Right lobe of liver (tissue), 6 donors: ENCODE data around the gene ISLR. TPM values are rescaled to one million over a fixed set of nuclear protein-coding genes. Genes with fewer than 3 reads are reported as not detected.

Experiments
- ATAC-seq, 4 donors: fragments of 200-7000 bp; cut with Tn5 transposase; one replicate each; pipeline ENCODE4 v1.9.1; 2020; ENCODE audit warnings: mild to moderate bottlenecking in 4 of 4, moderate library complexity in 4 of 4
- DNase-seq, 3 donors: peaks; one replicate each; pipeline ENCODE4 v3.0.0-alpha.2; 2020
- H3K27ac ChIP-seq, 3 donors: fragments of 200-600 bp; one replicate each; pipeline ENCODE4 v1.8.0; 2022
- H3K27me3 ChIP-seq, 2 donors: fragments of 200-600 bp; one replicate each; pipeline ENCODE4 v1.8.0; 2022
- H3K36me3 ChIP-seq, 4 donors: fragments of 200-600 bp; sonication (generic) in 1 of 4; one replicate each; pipeline versions ENCODE4 v1.5.1 to v1.8.0; 2017 to 2022; ENCODE audit warnings: control low read depth in 1 of 4
- H3K4me1 ChIP-seq, 4 donors: fragments of 200-600 bp; sonication (generic) in 1 of 4; one replicate each; pipeline versions ENCODE4 v1.5.1 to v1.8.0; 2017 to 2022; ENCODE audit warnings: control low read depth in 1 of 4
- H3K4me3 ChIP-seq, 3 donors: fragments of 200-600 bp; one replicate each; pipeline ENCODE4 v1.8.0; 2022
- H3K9me3 ChIP-seq, 4 donors: fragments of 200-600 bp; sonication (generic) in 1 of 4; one replicate each; pipeline versions ENCODE4 v1.5.1 to v1.8.0; 2017 to 2022; ENCODE audit warnings: control low read depth in 1 of 4
- POLR2A ChIP-seq: fragments of 450-650 bp; IDR thresholded peaks from one replicate; pipeline ENCODE4 v1.6.1; 2017; ENCODE audit warnings: antibody characterized with exemption, mild to moderate bottlenecking
- WGBS: methylation state at CpG from one replicate; pipeline ENCODE4 v1.1.6; 2018; ENCODE audit warnings: low coverage, low lambda C conversion rate; ENCODE audit not compliant: insufficient coverage; ENCODE audit errors: missing lambda C conversion rate; 5-methylcytosine and 5-hydroxymethylcytosine counted together
- intact Hi-C, 2 donors: fragments of 100-400 bp; cut with DNase I; formaldehyde crosslinking; loops; one replicate each; pipeline versions ENCODE4 v1.11.2 to v1.14.1; 2022
- total RNA-seq, 6 experiments: library from RNA; depleted of rRNA in 2 of 6; stranded (reverse); fragments of >200 nt in 2 of 6; fragmentation: NEBNext Ultra II Directional in 3 of 6; extraction: Animal tissue kit (Norgen Biotek cat#: 25700) in 3 of 6; gene quantifications; one replicate each; pipeline versions ENCODE4 v1.1.0 to v1.2.4, GENCODE V29; 2016 to 2023
- TF ChIP-seq, protein P1 (sequence below), 4 donors: fragments of 200-600 bp in 3 of 4; fragments of 450-650 bp in 1 of 4; IDR thresholded peaks; one replicate each; pipeline versions ENCODE4 v1.5.1 to v1.8.0; 2016 to 2022; ENCODE audit warnings: antibody characterized with exemption in 4 of 4, mild to moderate bottlenecking in 2 of 4
- donor health status: DM: no; HTN: yes; CAD: no.
- donor health status: DM: no; HTN: no; CAD: no.
- donor health status: DM: no; HTN: no; CAD: no.
- donor health status: DM: no; HTN: yes; CAD: no.
- donor health status: DM: no; HTN: yes; CAD: no.

ISLR gene
- total RNA-seq, 6 experiments from 2014 or later, result 1.5 to 9.9 (median 2.6) TPM

DNA sequence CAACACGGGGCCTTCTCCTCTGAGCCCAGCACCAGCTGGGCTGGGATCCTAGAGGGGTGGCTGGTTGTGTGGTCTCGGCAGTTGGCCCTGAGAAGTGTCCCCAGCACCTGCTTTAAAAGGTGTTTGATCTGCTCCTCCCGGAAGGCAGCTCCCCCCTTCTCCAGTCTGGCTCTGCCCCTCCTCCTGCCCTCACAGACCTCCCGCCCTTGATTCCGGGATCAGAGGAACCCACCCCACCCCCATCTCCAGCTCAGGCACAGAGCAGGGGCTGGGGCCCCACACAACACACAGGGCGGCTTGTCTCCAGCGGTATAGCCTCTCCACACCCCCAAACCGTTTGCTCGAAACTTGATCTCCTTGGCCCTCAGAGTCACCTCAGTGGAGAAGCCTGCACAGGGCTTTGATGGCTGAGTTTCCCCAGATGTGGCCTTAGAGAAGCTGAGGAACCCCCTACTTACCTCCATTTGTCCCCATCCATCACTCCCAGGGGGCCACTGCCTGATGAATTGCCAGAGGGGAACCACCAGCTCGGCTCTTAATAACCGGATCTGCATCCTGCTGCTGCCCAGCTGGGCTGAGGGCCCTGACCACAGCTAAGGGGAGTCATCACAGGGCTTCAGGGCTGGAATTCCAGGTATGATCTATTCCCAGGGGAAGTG is 35.5 kb downstream of the ISLR start:
- DNase-seq (no peak), ATAC-seq (no peak)
- no peak overlapping the region for H3K4me3 ChIP-seq
- no peaks in the 10 kb centered on the region for H3K27me3 ChIP-seq
- intact Hi-C loops, result no loop called here
- TF ChIP-seq, protein P1, sequence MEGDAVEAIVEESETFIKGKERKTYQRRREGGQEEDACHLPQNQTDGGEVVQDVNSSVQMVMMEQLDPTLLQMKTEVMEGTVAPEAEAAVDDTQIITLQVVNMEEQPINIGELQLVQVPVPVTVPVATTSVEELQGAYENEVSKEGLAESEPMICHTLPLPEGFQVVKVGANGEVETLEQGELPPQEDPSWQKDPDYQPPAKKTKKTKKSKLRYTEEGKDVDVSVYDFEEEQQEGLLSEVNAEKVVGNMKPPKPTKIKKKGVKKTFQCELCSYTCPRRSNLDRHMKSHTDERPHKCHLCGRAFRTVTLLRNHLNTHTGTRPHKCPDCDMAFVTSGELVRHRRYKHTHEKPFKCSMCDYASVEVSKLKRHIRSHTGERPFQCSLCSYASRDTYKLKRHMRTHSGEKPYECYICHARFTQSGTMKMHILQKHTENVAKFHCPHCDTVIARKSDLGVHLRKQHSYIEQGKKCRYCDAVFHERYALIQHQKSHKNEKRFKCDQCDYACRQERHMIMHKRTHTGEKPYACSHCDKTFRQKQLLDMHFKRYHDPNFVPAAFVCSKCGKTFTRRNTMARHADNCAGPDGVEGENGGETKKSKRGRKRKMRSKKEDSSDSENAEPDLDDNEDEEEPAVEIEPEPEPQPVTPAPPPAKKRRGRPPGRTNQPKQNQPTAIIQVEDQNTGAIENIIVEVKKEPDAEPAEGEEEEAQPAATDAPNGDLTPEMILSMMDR (IDR thresholded peaks at IDR 0.05), result no peak
- TF ChIP-seq POLR2A, result no peak
- H3K4me1 ChIP-seq, result no peaks in the 10 kb centered on the region
- H3K27ac ChIP-seq, result no peak overlapping the region
- WGBS, result 33% methylated on average over 10 of the region's 11 CpGs
- H3K36me3 ChIP-seq, result no peaks in the 10 kb centered on the region
- no peaks in the 10 kb centered on the region for H3K9me3 ChIP-seq

DNA sequence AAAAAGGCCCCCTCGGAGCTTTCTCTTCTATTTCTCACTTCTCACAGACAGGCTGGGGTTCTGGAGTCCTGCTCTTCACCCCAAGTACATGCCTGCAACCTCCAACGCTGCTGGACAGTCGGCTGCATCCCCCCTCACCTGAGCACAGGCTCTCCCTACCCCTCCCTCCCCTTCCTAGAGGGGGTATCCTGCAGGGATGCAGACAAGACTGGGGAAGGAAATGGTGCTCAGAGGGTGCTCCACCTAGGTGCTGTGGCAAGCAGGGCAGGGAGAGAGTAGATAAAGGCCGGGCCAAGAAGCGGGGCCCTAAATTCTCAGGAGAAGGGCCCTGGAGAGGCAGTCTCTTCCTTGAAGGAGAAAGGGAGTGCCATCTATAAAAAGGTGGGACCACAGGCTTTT is 36.0 kb downstream of the ISLR start:
- intact Hi-C loops, result no loop called here
- Histone ChIP-seq H3K36me3 (no peaks in the 10 kb centered on the region), H3K9me3 (no peaks in the 10 kb centered on the region), H3K4me1 (no peaks in the 10 kb centered on the region), H3K4me3 (no peak overlapping the region), H3K27ac (no peak overlapping the region), H3K27me3 (no peaks in the 10 kb centered on the region)
- 40% methylated on average over 4 of the region's 5 CpGs for WGBS
- TF ChIP-seq, protein P1 (IDR thresholded peaks at IDR 0.05), result no peak
- no peak for TF ChIP-seq POLR2A
- ATAC-seq (no peak), DNase-seq (no peak)

DNA sequence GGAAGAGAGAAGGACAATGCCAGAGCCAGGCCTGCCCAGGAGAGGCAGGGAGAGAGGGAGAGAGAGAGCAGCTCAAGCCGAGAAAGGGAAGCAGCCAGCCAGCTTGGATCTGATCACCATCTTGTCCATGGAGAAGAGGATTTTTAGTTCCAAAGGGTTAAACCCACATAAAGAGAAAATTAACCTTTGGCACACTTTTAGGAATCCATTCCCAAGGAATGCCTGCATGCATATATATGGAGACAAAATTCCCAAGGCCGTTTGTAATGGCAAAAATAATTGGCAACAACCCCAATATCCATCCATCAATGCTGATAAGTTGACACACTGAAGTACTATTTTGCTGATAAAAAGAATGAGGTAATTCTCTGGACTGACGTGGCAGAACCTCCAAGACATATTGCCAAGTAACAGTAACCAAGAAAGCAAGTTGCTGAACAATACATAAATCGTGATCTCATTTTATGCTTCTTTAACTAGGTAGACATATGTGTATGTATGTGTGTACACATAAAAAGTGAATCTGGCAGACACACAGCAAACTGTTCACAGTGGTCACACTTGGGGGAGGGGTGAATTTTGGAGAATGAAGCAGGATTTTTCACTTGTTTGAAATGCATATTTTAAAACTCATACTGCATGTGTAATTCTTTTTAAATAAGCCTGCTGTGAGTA is 36.6 kb downstream of the ISLR start:
- Histone ChIP-seq H3K4me3 (no peak overlapping the region), H3K27me3 (no peaks in the 10 kb centered on the region), H3K27ac (no peak overlapping the region), H3K36me3 (no peaks in the 10 kb centered on the region), H3K9me3 (no peaks in the 10 kb centered on the region), H3K4me1 (no peaks in the 10 kb centered on the region)
- DNase-seq, result no peak
- ATAC-seq, result no peak
- WGBS, result 25% methylated on average over 4 of the region's 4 CpGs
- TF ChIP-seq, protein P1 (IDR thresholded peaks at IDR 0.05), result no peak
- TF ChIP-seq POLR2A, result no peak
- intact Hi-C loops, result no loop called here

- H3K4me1 ChIP-seq, result no peaks in the 10 kb centered on the region
- H3K27ac ChIP-seq, result no peak overlapping the region
- H3K27me3 ChIP-seq, result no peaks in the 10 kb centered on the region
- DNase-seq, result no peak
- intact Hi-C loops, result no loop called here
- H3K9me3 ChIP-seq, result no peaks in the 10 kb centered on the region
- no peaks in the 10 kb centered on the region for H3K36me3 ChIP-seq
- H3K4me3 ChIP-seq, result no peak overlapping the region
- TF ChIP-seq POLR2A, result no peak
- TF ChIP-seq, protein P1 (IDR thresholded peaks at IDR 0.05), result no peak
- ATAC-seq, result no peak
Measured at GRCh38 chr15:74210729-74211128, 37.2 kb downstream of the ISLR start.
